Measurements from ENCODE around the gene PLCB1. TPM values are rescaled to one million over a fixed set of nuclear protein-coding genes. Genes with fewer than 3 reads are reported as not detected.

Gene PLCB1
- total and polyA plus RNA-seq, 7 donors, result 1.5 to 10.7 (median 4.2) TPM

GRCh38 chr20:8547968-8548588 is 416.0 kb downstream of the PLCB1 start:
- 84 to 100% (median 91%) methylated on average over 1 of the region's 1 CpG for WGBS, 3 donors
- Histone ChIP-seq H3K4me1 (no peaks in the 10 kb centered on the region), H3K9me3 (no peaks in the 10 kb centered on the region), H3K4me3 (no peak overlapping the region), H3K27ac (no peak overlapping the region), H3K36me3 (ENCODE audit: insufficient read depth in 1 of 2, low read depth in 1 of 2) (no peaks in the 10 kb centered on the region), H3K27me3 (ENCODE audit: insufficient read depth in 3 of 3, low read length in 2 of 3) (no peaks in the 10 kb centered on the region)
- no peak for ATAC-seq
- DNase-seq, result no peak
- TF ChIP-seq, protein P1, sequence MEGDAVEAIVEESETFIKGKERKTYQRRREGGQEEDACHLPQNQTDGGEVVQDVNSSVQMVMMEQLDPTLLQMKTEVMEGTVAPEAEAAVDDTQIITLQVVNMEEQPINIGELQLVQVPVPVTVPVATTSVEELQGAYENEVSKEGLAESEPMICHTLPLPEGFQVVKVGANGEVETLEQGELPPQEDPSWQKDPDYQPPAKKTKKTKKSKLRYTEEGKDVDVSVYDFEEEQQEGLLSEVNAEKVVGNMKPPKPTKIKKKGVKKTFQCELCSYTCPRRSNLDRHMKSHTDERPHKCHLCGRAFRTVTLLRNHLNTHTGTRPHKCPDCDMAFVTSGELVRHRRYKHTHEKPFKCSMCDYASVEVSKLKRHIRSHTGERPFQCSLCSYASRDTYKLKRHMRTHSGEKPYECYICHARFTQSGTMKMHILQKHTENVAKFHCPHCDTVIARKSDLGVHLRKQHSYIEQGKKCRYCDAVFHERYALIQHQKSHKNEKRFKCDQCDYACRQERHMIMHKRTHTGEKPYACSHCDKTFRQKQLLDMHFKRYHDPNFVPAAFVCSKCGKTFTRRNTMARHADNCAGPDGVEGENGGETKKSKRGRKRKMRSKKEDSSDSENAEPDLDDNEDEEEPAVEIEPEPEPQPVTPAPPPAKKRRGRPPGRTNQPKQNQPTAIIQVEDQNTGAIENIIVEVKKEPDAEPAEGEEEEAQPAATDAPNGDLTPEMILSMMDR (IDR thresholded peaks at IDR 0.05), result no peak
- intact Hi-C loops (cut with DNase I), result loop anchor here in 1 of 2 donors (10.0 kb wide), 1 partner anchor 413 kb away; the partner anchor contains the start of gene PLCB1

- Histone ChIP-seq H3K36me3 (ENCODE audit: insufficient read depth in 1 of 2, low read depth in 1 of 2) (no peaks in the 10 kb centered on the region), H3K4me1 (no peaks in the 10 kb centered on the region), H3K27me3 (ENCODE audit: insufficient read depth in 3 of 3, low read length in 2 of 3) (no peaks in the 10 kb centered on the region), H3K4me3 (no peak overlapping the region), H3K9me3 (no peaks in the 10 kb centered on the region), H3K27ac (no peak overlapping the region)
- WGBS, 3 donors, result 90 to 93% (median 91%) methylated on average over 3 of the region's 3 CpGs
- intact Hi-C loops (cut with DNase I), result loop anchor here in 1 of 2 donors (10.0 kb wide), 1 partner anchor 414 kb away; the partner anchor contains the start of gene PLCB1
- TF ChIP-seq, protein P1 (IDR thresholded peaks at IDR 0.05), result no peak
- DNase-seq, result no peak
- no peak for ATAC-seq
Measured at GRCh38 chr20:8549192-8549591, 417.1 kb downstream of the PLCB1 start.

DNA sequence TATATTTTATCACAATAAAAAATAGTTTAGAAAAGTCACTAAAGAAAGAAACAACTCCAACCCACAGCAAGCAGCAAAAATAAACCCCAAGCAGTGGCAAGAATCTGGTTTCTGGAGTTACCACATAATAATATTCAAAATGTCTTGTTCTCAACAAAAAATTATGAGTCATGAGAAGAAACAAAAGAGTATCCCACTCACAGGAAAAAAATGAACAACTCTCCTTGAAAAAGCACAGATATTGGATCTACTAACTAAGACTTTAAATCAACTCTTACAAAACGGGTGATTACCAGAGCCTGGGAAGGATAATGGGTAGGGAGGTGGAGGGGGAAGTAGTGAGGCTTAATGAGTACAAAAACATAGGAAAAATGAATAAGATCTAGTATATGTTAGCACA is 425.6 kb downstream of the PLCB1 start:
- intact Hi-C loops (cut with DNase I), result no loop called here
- H3K9me3 ChIP-seq, result no peaks in the 10 kb centered on the region

DNA sequence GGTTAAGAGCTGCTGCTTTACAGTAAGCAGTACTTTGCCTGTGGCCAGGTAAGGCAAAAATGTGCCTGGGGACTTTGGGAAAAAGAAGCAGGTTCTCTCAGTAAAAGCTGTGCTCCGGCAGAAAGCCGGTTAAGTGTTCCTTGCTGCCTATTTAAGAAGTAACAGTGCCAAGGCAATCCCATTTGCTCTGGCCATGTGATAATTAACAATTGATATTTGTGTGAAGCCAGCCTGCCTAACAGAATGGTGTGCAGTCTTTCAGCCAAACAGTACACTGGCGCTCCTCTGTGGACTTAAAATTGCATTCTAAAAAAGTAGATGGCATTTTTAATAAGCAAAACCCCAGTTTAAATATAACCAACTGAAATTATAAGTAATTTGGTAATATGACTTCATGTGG is 430.3 kb downstream of the PLCB1 start:
- TF ChIP-seq, protein P1 (IDR thresholded peaks at IDR 0.05), result no peak
- H3K36me3 ChIP-seq (ENCODE audit: insufficient read depth in 1 of 2, low read depth in 1 of 2), result no peaks in the 10 kb centered on the region
- H3K4me1 ChIP-seq, result no peaks in the 10 kb centered on the region
- no peaks in the 10 kb centered on the region for H3K27me3 ChIP-seq (ENCODE audit: insufficient read depth in 3 of 3, low read length in 2 of 3)
- no peak overlapping the region for H3K4me3 ChIP-seq
- 81 to 91% (median 90%) methylated on average over 3 of the region's 3 CpGs for WGBS, 3 donors
- no peak overlapping the region for H3K27ac ChIP-seq
- no peak for ATAC-seq
- no peak for DNase-seq
- intact Hi-C loops (cut with DNase I), result no loop called here
- peaks cover 4% of the 10 kb centered on the region for H3K9me3 ChIP-seq

More for the DNA sequence above, 425.6 kb downstream of the PLCB1 start:
- Histone ChIP-seq H3K27me3 (ENCODE audit: insufficient read depth in 3 of 3, low read length in 2 of 3) (no peaks in the 10 kb centered on the region), H3K4me1 (no peaks in the 10 kb centered on the region), H3K27ac (no peak overlapping the region), H3K36me3 (ENCODE audit: insufficient read depth in 1 of 2, low read depth in 1 of 2) (no peaks in the 10 kb centered on the region), H3K4me3 (no peak overlapping the region)
- TF ChIP-seq, protein P1 (IDR thresholded peaks at IDR 0.05), result no peak
- DNase-seq (no peak), ATAC-seq (no peak)
- WGBS, 3 donors, result 76 to 82% (median 79%) methylated on average over 1 of the region's 1 CpG

DNA sequence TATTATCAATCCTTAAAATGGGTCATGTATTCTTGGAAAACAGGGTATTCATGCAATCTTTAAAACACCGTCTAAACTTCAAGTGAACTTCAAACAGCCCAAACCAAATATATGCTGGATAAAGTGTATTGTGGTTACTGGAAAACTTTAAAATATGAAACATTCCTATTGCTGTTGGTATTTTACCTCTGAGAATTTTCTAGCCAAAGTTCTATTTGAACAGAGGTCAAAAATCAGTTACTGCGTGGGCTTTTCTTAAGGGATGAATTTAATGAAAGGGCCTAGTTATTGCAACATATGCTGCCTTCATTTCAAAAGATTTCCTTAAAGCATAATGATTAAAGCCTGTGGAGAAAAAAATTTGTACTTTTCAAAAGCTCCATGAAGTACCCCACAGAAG is 436.0 kb downstream of the PLCB1 start:
- DNase-seq, result no peak
- Histone ChIP-seq H3K4me3 (no peak overlapping the region), H3K27me3 (ENCODE audit: insufficient read depth in 3 of 3, low read length in 2 of 3) (no peaks in the 10 kb centered on the region), H3K4me1 (no peaks in the 10 kb centered on the region), H3K27ac (no peak overlapping the region), H3K36me3 (ENCODE audit: insufficient read depth in 1 of 2, low read depth in 1 of 2) (no peaks in the 10 kb centered on the region), H3K9me3 (peaks cover 4% of the 10 kb centered on the region)
- intact Hi-C loops (cut with DNase I), result no loop called here
- WGBS, 3 donors, result 71 to 84% (median 82%) methylated on average over 2 of the region's 2 CpGs
- ATAC-seq, result no peak
- TF ChIP-seq, protein P1 (IDR thresholded peaks at IDR 0.05), result no peak
